Dermis microvascular lymphatic vessel endothelial cell (primary cell): Measurements from ENCODE around the gene IL34. TPM values are rescaled to one million over a fixed set of nuclear protein-coding genes. Genes with fewer than 3 reads are reported as not detected.
"Not testable (repeated sequence)": the region's sequence is repeated elsewhere in the genome, so short reads cannot be mapped to it uniquely, and the experiment has no call there.

Experiments used
- DNase-seq, 2 donors: peaks; one replicate each; pipeline versions ENCODE4 v3.0.0 to v3.0.0-alpha.2; 2010; ENCODE audit warnings: low read depth in 2 of 2
- total RNA-seq: library from RNA; depleted of rRNA; stranded (reverse); fragments of >200 nt; gene quantifications from 2 replicates; pipeline ENCODE4 v1.2.1, GENCODE V29; 2014

The IL34 gene
- total RNA-seq, 1 donor from 2014 or later = 4.9 TPM

DNA sequence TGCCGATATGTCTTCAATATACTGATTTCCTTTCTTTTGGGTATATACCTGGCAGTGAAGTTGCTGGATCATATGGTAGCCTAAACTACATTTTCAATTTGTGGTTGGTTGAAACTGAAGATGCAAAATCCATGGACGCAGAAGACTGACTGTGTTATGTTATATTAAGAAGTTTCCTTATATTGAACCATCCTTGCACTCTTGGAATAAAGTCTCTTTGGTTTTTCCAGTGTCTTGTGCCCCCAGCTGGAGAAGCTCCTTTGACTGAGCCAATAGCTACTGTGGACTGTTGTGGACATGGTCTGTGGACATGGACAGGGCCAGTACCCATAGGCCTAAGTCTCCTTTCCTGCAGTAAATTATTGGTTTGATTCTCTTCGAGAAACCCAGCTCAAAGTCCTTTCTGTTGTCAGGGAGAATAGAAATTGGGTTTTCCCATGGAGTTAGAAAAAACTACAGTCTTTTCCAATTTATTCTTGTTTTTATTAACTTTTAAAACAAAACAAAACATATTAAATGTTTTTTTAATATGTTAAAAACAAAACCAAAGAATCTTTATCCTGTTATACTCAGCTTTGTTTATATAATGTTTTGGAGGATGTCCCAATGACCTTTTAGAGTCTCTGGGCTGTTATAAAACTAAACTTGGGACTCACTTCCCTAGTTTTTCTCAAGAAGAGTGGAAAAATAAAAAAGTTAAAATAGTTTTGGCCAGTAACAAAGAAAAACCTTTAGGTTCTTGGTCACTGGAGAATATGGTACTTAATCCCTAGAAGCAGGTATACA is 15.2 kb upstream of the IL34 start:
- peak in 1 of 2 donors; percentile 32 for DNase-seq

DNA sequence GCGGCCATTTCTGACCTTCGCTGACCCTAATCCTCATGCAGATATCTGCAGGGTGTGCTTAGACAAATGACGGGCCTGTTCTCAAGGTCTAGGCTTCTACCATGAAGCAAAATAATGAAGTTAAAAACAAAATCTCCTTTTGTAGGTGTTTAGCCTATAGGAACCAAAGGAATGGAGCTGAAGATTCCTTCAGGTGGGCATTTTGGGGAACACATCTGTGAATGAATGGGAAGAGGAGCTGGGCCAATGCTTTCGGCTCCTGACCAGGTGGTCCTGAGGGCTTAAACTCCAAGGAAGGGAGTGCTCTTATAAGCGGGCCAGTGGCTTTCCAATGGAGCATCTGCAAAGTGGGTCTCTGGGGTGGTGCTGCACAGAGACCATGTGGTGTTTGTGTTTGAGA is 14.1 kb upstream of the IL34 start:
- no peak for DNase-seq

DNA sequence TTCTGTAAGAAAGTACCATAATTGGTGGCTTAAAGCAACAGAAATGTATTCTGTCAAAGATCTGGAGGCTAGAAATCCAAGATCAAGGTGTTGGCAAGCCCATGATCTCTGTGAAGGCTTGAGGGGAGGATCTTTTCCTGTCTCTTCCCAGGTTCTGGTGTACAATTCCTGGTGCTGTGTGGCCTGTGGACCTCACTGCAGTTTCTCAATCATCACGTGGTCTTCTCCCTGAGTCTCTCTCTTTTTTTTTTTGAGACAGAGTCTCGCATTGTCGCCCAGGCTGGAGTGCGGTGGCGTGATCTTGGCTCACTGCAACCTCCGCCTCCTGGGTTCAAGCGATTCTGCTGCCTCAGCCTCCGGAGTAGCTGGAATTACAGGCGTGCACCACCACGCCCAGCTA is 12.7 kb upstream of the IL34 start:
- DNase-seq = not testable (repeated sequence)

DNA sequence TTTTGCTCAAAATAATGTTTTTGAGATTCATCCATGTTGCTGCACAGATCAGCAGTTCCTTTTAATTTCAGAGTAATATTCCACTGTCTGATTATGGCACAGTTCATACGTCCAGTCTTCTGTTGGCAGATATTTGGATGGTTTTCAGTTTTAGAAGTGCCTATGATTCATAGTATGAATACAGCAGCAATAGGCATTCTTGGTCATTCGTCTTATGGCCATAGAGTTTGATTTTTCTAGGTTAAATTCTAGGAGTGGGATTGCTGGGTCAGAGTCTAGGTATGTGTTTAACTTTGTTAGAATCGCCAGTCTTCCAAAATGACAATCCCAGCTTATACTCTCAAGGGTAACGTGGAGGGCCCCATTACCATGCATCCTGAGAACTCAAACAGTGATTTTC is 11.5 kb upstream of the IL34 start:
- DNase-seq = peak in 1 of 2 donors; percentile 24

DNA sequence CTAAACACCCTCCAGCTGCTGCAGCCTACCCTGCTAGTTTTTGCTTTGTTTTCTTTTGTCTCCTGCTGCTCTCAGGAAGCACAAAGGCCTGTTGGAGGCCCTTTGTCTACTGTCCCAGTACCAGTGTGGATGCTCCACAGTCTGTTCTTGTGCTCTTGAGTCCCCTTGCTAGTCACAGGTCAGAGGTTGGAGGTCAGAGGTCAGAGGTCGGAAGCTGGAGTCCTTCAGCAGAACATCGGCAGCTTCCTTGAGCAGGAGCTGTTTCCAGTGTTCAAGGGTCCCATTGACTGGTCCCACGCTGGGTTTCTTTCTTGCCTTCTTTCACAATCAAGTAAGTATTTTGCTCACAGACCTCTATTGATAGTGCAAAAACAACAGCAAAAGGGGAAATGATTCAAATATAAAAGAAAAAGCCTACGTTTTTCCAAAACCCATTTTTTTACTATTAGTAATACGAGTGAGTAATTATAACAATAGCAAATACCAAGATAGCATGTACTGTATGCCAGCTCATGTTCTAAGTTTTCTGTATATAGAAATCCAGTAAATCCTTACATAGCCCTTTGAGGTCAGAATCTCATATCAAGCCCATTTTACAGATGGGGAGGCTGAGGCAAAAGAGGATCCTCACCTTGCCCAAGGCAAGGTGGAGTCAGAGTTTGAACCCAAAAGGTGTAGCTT is 10.9 kb upstream of the IL34 start:
- DNase-seq = peak; percentile 37 to 83

DNA sequence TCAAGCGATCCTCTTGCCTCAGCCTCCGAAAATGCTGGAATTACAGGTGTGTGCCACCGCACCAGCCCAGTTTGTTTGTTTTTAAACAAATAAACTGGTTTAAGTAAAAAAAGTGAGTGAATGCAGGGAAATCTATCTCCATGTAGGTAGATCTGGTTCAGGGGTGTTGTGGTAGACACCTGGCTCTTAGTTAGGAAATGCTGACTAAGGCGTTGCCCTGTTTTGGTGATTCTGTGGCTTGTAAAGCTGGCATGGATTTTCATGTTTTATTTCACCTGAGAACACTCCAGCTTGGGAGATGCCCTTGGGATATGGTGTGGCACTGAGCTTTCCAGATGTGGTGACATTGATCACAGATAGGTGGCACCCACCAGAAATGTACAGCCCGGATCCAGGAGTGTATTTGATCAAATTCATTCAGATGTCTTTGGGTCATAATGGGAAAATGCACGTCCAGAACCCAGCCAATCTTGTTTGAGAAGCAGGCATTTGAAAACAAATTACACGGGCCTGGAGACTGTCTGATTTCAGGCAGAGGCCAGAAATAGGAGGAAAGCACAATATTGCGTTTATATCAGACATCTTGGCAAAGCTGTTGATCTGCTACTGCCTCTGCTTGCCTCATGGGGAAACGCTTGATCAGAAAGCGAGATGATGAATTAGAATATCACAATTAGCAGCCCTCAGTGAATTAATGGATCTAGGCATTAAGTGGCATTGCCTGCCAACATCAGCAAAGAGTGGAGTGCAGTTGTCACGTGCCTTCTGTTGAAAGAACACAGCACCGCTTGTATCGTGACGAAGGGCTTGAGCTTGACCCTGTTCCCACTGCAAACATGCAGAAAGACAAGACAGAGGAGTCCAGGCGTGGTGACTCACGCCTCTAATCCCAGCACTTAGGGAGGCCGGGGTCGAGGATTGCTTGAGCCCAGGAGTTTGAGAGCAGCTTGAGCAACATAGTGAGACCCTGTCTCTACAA is 7.3 kb upstream of the IL34 start:
- DNase-seq = no peak

DNA sequence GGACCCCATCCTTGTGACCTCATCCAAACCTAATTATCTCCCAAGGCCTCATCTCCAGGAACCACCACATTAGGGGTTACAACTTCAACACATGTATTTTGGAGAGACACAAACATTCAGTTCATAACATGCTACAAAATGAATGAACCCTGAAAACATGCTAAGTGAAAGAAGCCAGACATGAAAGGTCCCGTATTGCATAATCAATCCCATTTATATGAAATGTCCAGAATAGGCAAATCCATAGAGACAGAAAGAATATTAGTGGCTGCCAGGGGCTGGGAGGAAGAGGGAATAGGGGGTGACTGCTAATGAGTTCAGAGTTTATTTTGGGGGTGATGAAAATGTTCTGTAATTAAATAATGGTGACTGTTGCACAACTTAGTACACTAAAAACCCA is 3.7 kb upstream of the IL34 start:
- no peak for DNase-seq

DNA sequence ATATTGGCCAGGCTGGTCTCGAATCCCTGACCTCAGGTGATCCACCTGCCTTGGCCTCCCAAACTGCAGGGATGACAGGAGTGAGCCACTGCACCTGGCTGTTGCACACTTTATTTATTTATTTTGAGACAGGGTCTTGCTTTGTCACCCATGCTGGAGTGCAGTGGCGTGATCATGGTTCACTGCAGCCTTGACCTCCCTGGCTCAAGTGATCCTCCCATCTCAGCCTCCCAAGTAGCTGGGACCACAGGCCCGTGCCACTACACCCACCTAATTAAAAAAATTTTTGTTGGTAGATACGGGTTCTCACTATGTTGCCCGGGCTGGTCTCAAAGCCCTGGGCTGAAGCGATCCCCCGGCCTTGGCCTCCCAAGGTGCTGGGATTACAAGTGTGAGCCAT is 3.1 kb upstream of the IL34 start:
- DNase-seq = not testable (repeated sequence)

DNA sequence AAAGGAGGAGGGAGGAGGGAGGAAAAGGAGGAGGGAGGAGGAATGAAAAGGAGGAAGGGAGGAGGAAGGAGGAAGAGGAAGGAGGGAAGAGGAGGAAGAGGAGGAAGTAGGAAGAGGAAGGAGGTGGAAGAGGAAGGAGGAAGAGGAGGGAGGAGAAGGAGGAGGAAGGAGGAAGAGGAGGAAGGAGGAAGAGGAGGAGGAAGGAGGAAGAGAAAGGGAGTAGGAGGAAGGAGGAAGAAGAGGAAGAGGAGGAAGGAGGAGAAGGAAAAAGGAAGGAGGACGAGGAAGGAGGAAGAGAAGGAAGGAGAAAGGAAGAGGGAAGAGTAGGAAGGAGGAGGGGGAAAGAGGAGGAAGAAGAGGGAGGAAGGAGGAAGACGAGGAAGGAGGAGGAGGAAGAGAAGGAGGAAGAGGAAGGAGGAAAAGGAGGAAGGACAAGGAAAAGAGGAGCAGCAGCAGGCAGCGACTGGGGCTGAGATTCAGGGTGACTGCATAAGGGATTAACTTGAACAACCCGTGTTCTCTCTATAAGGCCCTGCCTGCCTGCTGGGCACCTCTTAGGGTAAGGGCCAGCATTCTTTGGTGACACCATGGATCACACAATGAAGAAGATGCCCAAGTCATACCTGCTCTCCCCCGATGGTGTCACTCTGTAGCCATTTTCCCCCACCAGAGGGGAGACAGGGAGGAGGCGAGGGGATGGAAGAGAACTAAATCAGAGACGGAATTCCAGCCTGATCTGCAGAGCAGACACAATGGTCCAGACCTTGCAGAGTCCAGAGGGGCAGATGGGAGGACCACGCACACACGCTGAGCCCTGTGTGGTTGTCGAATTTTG is 1.4 kb upstream of the IL34 start:
- no peak for DNase-seq

DNA sequence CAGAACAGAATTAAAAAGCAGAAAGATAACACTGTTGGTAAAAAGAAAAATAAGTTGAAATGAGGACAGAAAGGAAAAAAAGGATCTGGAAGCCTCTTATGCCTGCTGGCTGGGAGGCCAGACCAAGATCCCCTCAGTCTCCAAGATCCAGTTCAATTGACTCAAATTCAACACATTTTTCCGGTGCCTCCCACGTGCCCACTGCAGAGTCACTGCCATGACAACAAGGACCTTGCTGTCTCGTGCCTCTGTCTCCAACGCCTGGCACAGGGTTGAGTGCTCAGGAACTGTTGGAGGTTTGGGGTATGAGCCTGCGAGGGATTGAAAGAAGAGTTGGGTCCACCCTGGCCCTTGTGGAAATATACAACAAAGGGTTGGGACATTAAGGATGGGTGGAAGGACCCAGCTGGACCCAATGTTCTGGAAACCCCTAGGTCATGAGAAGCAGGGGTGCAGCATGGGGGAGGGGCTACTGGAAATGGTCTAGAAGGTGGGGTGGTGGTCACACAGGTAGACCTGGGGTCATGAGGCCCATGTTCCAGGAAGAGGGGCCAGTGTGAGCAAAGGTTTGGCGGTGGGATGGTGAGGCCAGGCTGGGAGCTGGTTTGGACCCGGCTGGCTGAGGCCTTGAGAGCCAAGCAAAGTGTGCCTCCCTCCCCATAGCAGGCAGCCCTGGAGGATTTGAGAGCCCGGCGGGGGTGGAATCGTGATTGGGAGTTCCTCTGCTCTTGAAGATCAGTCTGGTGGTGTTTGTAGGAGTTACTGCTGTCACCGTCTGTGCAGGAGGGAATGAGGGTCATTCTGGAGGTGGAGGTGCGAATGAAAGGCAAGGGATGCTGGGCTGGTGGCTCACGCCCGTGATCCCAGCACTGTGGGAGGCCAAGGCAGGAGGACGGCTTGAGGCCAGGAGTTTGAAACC is 1.3 kb downstream of the IL34 start:
- no peak for DNase-seq

DNA sequence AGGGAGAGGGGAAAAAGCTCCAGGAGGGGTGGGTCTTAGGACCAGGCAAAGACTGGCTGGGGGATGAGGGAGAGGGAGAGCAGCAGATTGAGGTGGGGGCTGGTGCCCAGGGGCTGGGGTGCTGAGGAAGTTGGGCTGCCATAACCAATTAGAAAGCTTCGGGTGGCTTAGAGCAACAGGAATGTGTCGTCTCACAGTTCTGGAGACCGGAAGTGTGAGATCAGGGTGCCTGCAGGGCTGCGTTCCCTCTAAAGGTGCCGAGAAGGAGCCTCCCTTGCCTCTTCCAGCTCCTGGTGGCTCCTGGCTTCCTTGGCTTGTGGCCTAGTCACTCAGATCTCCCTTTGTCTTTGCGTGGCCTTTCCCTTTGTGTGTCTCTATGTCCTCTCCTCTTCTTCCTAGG is 2.2 kb downstream of the IL34 start:
- DNase-seq = no peak

DNA sequence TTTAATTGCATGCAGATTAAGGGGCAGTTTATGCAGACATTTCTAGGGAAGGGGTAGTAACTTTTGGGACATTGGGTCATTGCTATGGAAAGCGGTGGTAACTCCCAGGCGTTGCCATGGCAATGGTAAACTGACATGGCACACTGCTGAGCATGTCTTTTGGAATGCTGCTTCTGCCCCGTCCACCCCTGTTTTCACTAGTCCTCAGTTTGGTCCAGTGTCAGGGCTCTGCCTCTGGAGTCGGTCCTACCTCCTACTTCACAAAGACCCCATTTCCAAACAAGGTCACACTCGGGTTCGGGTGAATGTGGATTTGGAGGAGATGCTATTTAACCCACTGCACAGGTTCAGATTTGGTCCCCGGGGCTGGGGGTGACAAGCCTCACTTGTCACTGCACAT is 2.9 kb downstream of the IL34 start:
- DNase-seq = no peak

DNA sequence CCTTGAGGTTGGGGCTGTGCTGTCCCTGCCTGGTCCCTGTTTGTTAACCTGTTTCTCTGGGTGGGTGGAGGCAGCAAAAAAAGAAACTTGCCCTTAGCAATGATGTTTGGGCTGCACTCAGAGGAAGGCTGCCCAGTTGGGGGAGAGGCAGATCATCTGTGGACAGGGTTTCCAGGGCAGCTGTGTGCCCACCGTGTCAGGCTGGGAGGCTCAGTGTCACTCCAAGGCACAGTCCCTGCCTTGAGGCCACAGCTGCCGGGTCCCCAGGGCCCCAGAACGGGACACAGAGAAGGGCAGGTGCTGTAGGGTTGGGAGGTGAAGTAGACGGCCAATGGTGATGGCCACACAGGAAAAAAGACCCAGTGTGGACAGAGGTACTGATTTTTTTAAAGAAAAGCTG is 3.9 kb downstream of the IL34 start:
- no peak for DNase-seq

DNA sequence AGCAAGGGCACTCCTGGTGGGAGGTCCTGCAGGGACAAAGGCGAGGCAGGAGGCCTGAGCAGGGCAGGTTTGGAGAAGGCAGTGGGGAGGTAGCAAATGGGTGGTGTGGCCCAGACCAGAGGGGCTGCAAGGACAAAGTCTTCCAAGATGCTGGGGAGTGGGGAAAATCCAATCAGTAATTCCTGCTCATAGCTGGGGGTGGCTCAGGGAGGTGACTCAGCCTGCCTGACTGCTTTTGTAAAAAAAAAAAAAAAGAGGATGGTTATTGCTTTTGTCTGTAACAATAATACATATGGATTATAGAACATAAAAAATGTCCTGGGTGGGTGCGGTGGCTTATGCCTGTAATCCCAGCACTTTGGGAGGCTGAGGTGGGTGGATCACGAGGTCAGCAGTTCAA is 5.2 kb downstream of the IL34 start:
- peak in 1 of 2 donors; percentile 17 for DNase-seq

DNA sequence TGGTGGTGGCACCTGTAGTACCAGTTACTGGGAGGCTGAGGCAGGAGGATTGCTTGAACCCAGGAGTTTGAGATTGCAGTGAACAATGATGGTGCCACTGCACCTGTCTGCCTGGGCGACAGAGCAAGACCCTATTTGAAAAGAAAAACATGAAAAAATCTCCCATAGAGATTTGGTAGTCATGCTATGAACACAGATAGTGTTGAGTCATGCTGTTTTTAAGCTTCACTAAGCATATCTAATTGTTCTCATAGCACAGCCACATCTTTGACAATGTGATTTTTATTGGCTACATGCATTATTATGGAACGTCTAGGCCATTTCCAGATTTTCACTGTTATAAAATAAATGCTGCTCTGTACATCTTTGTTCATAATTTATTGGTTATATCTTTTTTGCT is 6.0 kb downstream of the IL34 start:
- peak in 1 of 2 donors; percentile 33 for DNase-seq

DNA sequence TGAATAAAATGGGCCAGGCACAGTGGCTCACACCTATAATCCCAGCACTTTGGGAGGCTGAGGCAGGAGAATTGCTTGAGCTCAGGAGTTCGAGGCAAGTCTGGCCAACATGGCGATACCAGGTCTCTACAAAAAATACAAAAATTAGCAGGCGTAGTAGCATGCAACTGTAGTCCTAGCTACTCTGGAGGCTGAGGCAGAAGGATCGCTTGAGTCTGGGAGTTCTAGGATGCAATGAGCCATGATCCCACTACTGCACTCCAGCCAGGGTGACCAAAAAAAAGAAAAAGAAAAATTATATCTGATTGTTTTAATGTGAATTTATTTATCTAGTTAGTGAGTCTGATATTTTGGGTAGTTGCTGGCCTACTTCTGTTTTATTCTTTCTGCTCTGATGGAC is 7.0 kb downstream of the IL34 start:
- DNase-seq = no peak

DNA sequence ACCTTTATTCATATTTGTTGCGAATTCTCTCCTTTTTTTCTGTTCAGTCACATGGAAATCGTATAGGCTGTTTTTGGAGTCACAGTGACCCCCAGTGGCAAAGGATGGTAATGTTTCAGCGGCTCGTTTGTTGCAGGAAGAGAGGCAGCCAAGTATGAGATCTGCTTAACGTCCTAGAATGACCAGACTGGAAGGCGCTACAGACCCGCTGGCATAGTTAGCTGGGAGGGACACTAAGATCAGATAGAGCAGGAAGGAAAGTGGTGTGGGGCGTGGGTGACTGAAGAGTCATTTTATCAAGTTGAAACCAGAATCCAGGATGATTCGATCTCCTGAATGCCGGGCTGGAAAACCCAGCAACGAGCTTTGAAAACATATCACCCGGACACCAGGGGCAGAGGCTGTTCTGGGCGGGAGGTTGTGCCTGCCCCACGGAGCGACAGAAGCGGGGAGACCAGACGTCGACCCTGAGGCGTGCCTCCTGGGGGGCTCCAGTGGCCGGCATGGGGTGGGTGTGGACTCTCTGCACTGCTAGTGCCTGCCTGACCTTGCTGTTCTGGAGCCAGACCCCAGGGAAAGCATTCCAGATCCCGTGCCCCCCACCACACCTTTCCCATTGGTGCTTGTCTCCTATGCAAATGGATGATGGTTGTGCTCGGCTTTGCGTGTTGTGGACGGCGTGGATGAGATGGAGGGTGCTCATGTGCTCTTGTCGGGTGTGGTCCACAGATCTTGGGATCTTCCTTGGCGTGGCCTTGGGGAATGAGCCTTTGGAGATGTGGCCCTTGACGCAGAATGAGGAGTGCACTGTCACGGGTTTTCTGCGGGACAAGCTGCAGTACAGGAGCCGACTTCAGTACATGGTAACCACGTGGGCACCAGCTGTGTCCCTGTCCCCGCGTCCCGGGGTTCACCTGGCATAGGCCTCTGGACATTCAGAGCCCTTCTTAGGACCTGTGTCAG is 7.7 kb downstream of the IL34 start:
- DNase-seq = peak; percentile 72 to 84

DNA sequence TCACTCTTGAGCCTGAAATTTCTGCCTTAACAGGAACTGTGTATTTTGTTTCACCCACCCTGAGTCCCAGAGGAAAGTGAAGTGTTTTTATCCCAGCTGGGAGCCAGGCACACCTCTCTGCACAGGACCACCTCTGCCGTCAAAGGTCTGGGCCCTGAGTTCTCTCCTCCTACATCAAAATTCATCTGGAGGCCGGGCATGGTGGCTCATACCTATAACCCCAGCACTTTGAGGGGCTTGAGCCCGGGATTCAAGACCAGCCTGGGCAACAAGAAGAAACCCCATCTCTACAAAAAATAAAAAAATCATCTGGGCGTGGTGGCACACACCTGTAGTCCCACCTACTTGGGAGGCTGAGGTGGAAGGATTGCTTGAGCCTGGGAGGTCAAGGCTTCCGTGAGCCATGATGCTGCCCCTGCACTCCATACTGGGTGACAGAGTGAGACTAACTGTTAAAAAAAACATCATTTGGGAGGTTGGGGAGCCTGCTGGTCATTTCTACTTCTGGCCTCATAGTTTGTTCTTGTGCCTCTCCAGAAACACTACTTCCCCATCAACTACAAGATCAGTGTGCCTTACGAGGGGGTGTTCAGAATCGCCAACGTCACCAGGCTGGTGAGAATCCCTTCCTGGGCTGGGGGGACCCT is 9.8 kb downstream of the IL34 start:
- DNase-seq = no peak
